ENCODE data around the gene PNPLA4.

PNPLA4 gene

DNA sequence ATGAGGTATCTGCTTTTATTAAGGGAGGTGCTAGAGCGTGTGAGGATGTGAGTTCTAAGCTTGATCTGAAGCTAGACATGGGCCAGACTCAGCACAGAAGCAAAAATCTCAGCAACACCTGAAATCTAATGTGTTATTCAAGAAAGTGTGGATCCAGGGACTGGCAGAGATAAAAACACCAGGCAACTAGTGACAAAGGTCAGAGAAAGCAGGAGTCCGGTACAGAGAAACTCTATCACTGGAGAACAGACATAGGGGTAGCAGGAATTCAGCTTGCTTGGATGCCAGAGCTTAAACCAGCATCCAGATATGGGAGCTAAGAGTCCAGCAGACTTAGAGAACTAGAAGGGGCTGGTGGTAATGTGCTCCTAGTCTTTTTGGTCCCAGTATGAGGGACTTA lies 50.3 kb downstream of the PNPLA4 start:
- DNase-seq (ENCODE audit: low read depth in 2 of 2, low spot score in 1 of 2): no peak

DNA sequence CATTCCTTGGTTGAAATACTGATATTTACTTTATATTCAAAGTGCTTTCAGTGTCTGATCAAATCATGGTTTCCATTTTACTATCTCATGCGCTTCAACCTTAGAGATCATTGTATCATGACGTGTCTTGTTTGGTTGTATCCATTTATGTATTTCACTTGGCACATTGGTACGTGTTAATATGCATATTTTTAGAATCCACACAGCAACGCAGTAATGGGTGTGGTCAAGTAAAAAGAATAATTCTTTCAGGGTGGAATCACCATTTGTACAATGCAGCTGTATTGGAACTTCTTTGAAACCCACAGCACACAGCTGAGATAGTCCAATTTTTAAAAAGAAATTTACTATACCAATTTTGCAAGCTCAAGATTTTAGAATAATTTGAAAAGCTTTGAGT lies 55.2 kb downstream of the PNPLA4 start:
- DNase-seq (ENCODE audit: low read depth in 2 of 2, low spot score in 1 of 2): no peak

DNA sequence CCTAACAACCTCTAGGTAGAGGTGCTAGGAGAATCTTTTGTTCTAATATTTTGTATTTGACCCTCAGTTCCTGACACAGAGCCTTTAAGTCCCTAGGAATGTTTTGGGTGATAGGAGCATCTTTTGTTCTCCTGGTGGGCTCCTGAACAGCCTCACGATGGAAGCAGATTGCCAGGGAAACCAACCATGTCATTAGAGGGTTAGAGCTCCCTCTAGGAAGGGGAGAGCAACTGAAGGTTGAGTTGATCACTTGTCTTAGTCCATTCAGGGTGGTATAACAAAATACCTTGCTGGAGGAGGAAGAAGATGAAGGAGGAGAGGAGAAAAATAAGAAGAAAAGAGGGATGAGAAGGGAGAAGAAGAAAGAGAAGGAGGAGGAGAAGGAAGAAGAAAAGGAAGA lies 75.0 kb downstream of the PNPLA4 start:
- DNase-seq (ENCODE audit: low read depth in 2 of 2, low spot score in 1 of 2): no peak
